ENCODE measurements around the gene MAU2. TPM values are rescaled to one million over a fixed set of nuclear protein-coding genes. Genes with fewer than 3 reads are reported as not detected.

The MAU2 gene, protein sequence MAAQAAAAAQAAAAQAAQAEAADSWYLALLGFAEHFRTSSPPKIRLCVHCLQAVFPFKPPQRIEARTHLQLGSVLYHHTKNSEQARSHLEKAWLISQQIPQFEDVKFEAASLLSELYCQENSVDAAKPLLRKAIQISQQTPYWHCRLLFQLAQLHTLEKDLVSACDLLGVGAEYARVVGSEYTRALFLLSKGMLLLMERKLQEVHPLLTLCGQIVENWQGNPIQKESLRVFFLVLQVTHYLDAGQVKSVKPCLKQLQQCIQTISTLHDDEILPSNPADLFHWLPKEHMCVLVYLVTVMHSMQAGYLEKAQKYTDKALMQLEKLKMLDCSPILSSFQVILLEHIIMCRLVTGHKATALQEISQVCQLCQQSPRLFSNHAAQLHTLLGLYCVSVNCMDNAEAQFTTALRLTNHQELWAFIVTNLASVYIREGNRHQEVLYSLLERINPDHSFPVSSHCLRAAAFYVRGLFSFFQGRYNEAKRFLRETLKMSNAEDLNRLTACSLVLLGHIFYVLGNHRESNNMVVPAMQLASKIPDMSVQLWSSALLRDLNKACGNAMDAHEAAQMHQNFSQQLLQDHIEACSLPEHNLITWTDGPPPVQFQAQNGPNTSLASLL
- total RNA-seq = 10 to 100 TPM; 64.1 to 64.3 TPM
- polyA plus RNA-seq (2013, experiment 1 of 2) = 44.2 TPM
- polyA plus RNA-seq (2013, experiment 2 of 2) = 32.0 TPM
- long read RNA-seq, experiment 1, partial matches to known transcripts = 1 of 8 reads
- long read RNA-seq, experiment 1, other reads (novel, unspliced or antisense) = 7 of 8 reads
- long read RNA-seq, experiment 2, partial matches to known transcripts = 4 of 21 reads
- long read RNA-seq, experiment 2, other reads (novel, unspliced or antisense) = 15 of 21 reads
- long read RNA-seq, experiment 3, partial matches to known transcripts = 1 of 15 reads
- long read RNA-seq, experiment 3, other reads (novel, unspliced or antisense) = 11 of 15 reads
- long read RNA-seq, experiment 4, partial matches to known transcripts = 0 of 1 reads
- long read RNA-seq, experiment 4, other reads (novel, unspliced or antisense) = 1 of 1 reads

DNA sequence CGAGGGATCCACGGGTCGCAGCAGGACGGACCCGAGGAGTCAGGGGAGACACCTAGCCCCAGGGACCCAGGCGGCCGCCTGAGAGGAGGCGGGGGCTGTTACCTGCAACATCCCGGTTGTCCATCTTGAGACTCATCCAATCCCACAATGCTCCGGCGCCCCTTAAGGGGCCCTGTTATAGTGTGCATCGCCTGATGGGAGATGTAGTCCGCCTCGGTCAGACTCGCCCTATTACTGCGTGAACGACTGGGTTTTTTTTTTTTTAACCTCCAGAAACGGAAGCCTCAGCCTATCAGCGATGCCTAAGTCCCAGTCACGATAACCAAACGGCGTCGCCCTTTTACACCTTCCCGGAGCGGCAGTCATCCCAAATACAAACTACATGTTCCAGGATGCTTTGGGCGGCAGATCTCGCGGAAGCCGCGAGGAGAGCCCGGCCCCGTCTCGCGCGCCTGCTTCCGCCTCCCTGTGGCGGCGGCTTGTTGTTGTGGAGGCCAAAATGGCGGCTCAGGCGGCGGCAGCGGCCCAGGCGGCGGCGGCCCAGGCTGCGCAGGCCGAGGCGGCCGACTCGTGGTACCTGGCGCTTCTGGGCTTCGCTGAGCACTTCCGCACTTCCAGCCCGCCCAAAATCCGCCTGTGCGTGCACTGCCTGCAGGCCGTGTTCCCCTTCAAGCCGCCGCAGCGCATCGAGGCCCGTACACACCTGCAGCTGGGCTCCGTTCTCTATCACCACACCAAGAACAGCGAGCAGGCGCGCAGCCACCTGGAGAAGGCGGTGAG lies at the start of gene MAU2, which contains the start of gene SUGP1:
TSS of gene MAU2 (plus strand) at position 469 of the 780 bp plus-strand sequence. CDS start at position 500, 31 bp downstream.
TSS of gene SUGP1 (minus strand) at position 149 of the 780 bp plus-strand sequence. CDS start at position 136, 13 bp downstream.
- Histone ChIP-seq H3K9ac (ENCODE audit: extremely low read depth, low read length, poor library complexity, severe bottlenecking) (peak within 1 kb of the TSS; percentile 94), H3K4me3 (ENCODE audit: low read length) (peak within 1 kb of the TSS; percentile 96), H3K36me3 (ENCODE audit: control insufficient read depth, insufficient read depth, low read length) (peaks cover 33% of the 10 kb centered on the region), H3K27me3 (ENCODE audit: control insufficient read depth, insufficient read depth, low read length, poor library complexity, severe bottlenecking) (no peaks in the 10 kb centered on the region), H3K4me1 (ENCODE audit: control insufficient read depth, insufficient read depth, low read length) (no peaks in the 10 kb centered on the region), H3K9me3 (ENCODE audit: control insufficient read depth, low read length) (no peaks in the 10 kb centered on the region), H3K27ac (ENCODE audit: low read depth, low read length) (peak within 1 kb of the TSS; percentile 97)
- TF ChIP-seq, protein P1, sequence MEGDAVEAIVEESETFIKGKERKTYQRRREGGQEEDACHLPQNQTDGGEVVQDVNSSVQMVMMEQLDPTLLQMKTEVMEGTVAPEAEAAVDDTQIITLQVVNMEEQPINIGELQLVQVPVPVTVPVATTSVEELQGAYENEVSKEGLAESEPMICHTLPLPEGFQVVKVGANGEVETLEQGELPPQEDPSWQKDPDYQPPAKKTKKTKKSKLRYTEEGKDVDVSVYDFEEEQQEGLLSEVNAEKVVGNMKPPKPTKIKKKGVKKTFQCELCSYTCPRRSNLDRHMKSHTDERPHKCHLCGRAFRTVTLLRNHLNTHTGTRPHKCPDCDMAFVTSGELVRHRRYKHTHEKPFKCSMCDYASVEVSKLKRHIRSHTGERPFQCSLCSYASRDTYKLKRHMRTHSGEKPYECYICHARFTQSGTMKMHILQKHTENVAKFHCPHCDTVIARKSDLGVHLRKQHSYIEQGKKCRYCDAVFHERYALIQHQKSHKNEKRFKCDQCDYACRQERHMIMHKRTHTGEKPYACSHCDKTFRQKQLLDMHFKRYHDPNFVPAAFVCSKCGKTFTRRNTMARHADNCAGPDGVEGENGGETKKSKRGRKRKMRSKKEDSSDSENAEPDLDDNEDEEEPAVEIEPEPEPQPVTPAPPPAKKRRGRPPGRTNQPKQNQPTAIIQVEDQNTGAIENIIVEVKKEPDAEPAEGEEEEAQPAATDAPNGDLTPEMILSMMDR (conservative IDR thresholded peaks at IDR 0.05) = no peak
- WGBS, 2 experiments (ENCODE audit: insufficient coverage in 1 of 2, insufficient read length in 1 of 2) = 0% methylated on average over 38 to 67 of the region's 67 CpGs
- no peaks in the 10 kb centered on the region for H3K9me3 Mint-ChIP-seq
- peak; percentile 96 for DNase-seq
- peaks cover 27% of the 10 kb centered on the region for H3K36me3 Mint-ChIP-seq (ENCODE audit: low read depth)
- H3K4me1 Mint-ChIP-seq = peaks cover 10% of the 10 kb centered on the region
- H3K4me3 Mint-ChIP-seq = peak within 1 kb of the TSS; percentile 91
- H3K27me3 Mint-ChIP-seq (ENCODE audit: insufficient read depth) = no peaks in the 10 kb centered on the region
- H3K27ac Mint-ChIP-seq = peak within 1 kb of the TSS; percentile 100

DNA sequence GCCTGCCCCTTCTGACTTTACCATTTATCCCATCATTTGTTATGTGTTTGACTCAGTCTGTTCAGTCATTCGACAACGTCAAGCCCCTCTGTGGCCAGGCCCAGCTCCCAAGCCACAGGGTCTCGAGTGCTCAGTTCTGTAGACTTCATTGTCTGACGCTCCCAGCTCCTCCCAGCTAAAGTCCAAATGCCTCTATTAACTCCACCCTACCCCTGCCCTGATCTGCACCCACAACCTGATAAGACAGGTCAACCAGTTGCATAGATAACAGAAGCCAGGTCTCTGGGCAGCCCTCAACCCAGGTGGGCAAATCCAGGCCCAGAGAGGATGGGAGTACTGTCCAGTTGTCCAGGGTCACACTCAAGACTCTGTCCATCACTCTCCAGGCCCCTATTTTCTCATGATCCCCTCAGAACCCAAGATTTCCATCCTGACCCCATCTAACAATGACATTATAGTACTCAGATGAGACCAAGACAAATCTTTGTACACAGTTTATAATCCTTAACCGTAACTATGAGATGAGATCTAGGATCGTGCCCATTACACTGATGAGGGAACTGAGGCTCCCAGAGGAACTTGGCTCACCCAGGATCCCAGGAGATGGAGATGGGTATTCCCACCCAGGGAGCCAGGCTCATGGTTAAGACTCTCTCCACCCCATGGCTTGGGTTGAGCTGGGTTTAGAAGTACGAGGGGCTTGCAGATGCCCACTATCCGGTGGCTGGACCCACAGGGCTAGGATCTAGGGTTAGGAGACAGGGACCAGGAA lies 48.6 kb upstream of the MAU2 start:
- DNase-seq = no peak
- TF ChIP-seq, protein P1 (conservative IDR thresholded peaks at IDR 0.05) = no peak
- H3K4me3 ChIP-seq (ENCODE audit: low read length) = peak overlapping the region; percentile 73
- H3K27ac Mint-ChIP-seq = no peak overlapping the region
- H3K36me3 ChIP-seq (ENCODE audit: control insufficient read depth, insufficient read depth, low read length) = peaks cover 11% of the 10 kb centered on the region
- H3K9ac ChIP-seq (ENCODE audit: extremely low read depth, low read length, poor library complexity, severe bottlenecking) = no peak overlapping the region
- H3K4me3 Mint-ChIP-seq = peak overlapping the region; percentile 56
- no peaks in the 10 kb centered on the region for H3K9me3 ChIP-seq (ENCODE audit: control insufficient read depth, low read length)
- H3K27ac ChIP-seq (ENCODE audit: low read depth, low read length) = no peak overlapping the region
- no peaks in the 10 kb centered on the region for H3K4me1 ChIP-seq (ENCODE audit: control insufficient read depth, insufficient read depth, low read length)
- no peaks in the 10 kb centered on the region for H3K9me3 Mint-ChIP-seq
- H3K4me1 Mint-ChIP-seq = peaks cover 3% of the 10 kb centered on the region
- peaks cover 37% of the 10 kb centered on the region for H3K27me3 Mint-ChIP-seq (ENCODE audit: insufficient read depth)
- WGBS, 2 experiments (ENCODE audit: insufficient coverage in 1 of 2, insufficient read length in 1 of 2) = 95 to 98% methylated on average over 6 to 8 of the region's 8 CpGs
- no peaks in the 10 kb centered on the region for H3K27me3 ChIP-seq (ENCODE audit: control insufficient read depth, insufficient read depth, low read length, poor library complexity, severe bottlenecking)
- H3K36me3 Mint-ChIP-seq (ENCODE audit: low read depth) = peaks cover 11% of the 10 kb centered on the region
